Hepatocyte (in vitro differentiated cells): ENCODE data around the gene ELOVL5.

Source experiments
- EZH2 ChIP-seq: fragments of 200-600 bp; sonication (generic); IDR thresholded peaks from 2 replicates; pipeline ENCODE4 v1.6.1; 2016; ENCODE audit warnings: antibody characterized with exemption, mild to moderate bottlenecking, borderline replicate concordance
- EZH2phosphoT487 ChIP-seq: fragments of 200-600 bp; sonication (generic); IDR thresholded peaks from one replicate; pipeline ENCODE4 v1.6.1; 2018; ENCODE audit warnings: antibody characterized with exemption, mild to moderate bottlenecking, low read depth, moderate library complexity; ENCODE audit not compliant: unreplicated experiment, severe bottlenecking
- TF ChIP-seq, protein P1 (sequence below): fragments of 200-600 bp; sonication (generic); IDR thresholded peaks from 2 replicates; pipeline ENCODE4 v1.5.1; 2016; ENCODE audit warnings: antibody characterized with exemption, mild to moderate bottlenecking; ENCODE audit not compliant: poor library complexity

DNA sequence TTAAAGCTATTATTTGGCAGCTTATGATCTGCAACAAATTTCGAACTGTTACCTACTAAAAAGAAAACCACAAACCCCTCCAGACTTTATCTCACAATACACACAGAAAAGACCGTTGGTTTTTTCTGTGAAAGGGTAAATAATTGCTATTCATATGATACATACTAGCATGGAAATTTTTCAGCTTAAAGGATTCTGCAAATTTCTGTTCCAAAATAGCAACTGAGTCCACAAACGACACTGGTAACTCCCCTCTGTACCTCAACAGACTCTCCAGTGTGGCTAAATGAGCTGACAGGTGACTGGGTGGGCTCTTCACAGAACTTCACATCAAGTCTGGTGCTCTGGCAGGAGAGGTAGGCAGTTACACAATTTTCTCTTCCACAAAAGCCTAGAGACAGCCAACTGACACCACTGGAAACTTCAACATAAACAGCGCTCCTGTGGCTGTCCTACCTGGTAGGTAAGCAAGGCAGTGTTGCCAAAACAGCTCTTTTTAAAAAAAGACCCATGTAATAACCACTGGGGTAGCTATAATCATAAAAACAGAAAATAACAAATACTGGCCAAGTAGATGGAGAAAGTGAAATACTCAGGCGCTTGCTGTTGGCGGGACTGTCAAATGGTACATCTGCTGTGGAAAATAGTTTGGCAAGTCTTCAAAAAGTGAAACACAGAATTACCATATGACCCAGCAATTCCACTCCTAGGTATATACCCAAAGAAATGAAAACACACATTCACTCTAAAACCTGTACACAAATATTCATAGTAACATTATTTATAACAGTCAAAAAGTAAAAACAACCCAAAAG, 37.8 kb downstream of the ELOVL5 start:
- TF ChIP-seq, protein P1, sequence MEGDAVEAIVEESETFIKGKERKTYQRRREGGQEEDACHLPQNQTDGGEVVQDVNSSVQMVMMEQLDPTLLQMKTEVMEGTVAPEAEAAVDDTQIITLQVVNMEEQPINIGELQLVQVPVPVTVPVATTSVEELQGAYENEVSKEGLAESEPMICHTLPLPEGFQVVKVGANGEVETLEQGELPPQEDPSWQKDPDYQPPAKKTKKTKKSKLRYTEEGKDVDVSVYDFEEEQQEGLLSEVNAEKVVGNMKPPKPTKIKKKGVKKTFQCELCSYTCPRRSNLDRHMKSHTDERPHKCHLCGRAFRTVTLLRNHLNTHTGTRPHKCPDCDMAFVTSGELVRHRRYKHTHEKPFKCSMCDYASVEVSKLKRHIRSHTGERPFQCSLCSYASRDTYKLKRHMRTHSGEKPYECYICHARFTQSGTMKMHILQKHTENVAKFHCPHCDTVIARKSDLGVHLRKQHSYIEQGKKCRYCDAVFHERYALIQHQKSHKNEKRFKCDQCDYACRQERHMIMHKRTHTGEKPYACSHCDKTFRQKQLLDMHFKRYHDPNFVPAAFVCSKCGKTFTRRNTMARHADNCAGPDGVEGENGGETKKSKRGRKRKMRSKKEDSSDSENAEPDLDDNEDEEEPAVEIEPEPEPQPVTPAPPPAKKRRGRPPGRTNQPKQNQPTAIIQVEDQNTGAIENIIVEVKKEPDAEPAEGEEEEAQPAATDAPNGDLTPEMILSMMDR: no peak
- TF ChIP-seq EZH2phosphoT487 (no peak), EZH2 (no peak)
